Kidney epithelial cell (primary cell): ENCODE measurements around the gene IFT25. TPM values are rescaled to one million over a fixed set of nuclear protein-coding genes. Genes with fewer than 3 reads are reported as not detected.

Experiments used
- DNase-seq: peaks from one replicate; pipeline ENCODE4 v3.0.0-alpha.2; 2010; ENCODE audit warnings: low read depth
- H3K27me3 ChIP-seq: 2 replicates; pipeline ENCODE4 v1.6.0; 2011; ENCODE audit warnings: low read length; ENCODE audit not compliant: control insufficient read depth, insufficient read depth
- H3K36me3 ChIP-seq: 2 replicates; pipeline ENCODE4 v1.5.1; 2011; ENCODE audit warnings: low read length; ENCODE audit not compliant: control insufficient read depth, insufficient read depth
- H3K4me3 ChIP-seq: 2 replicates; pipeline ENCODE4 v1.5.1; 2011; ENCODE audit warnings: low read depth, mild to moderate bottlenecking, control low read depth, low read length
- CTCF ChIP-seq: IDR thresholded peaks from 2 replicates; pipeline ENCODE4 v1.5.1; 2011; ENCODE audit warnings: mild to moderate bottlenecking, moderate library complexity, low read length, control low read depth, inconsistent platforms; ENCODE audit not compliant: insufficient read depth, poor library complexity, severe bottlenecking
- total RNA-seq: library from RNA; depleted of rRNA; stranded (reverse); fragments of >200 nt; gene quantifications from 2 replicates; pipeline ENCODE4 v1.2.3, GENCODE V29; 2015

The IFT25 gene
- total RNA-seq, 1 donor from 2014 or later, result 9.5 TPM

GRCh38 chr1:53930932-53931331, 14.6 kb downstream of the IFT25 start:
- Histone ChIP-seq H3K27me3 (no peaks in the 10 kb centered on the region), H3K4me3 (no peak overlapping the region), H3K36me3 (no peaks in the 10 kb centered on the region)
- TF ChIP-seq CTCF, result no peak
- no peak for DNase-seq

GRCh38 chr1:53929246-53929960, 16.1 kb downstream of the IFT25 start:
- no peaks in the 10 kb centered on the region for H3K36me3 ChIP-seq
- H3K4me3 ChIP-seq, result no peak overlapping the region
- DNase-seq, result no peak
- H3K27me3 ChIP-seq, result no peaks in the 10 kb centered on the region
- no peak for TF ChIP-seq CTCF

- peaks cover 1% of the 10 kb centered on the region for H3K36me3 ChIP-seq
- no peak overlapping the region for H3K4me3 ChIP-seq
- no peak for DNase-seq
- no peak for TF ChIP-seq CTCF
- no peaks in the 10 kb centered on the region for H3K27me3 ChIP-seq
Observed at GRCh38 chr1:53927376-53927881, 18.1 kb downstream of the IFT25 start.

GRCh38 chr1:53919675-53920066, 25.8 kb downstream of the IFT25 start:
- no peak for DNase-seq
- TF ChIP-seq CTCF, result no peak
- peaks cover 1% of the 10 kb centered on the region for H3K36me3 ChIP-seq
- H3K27me3 ChIP-seq, result no peaks in the 10 kb centered on the region
- H3K4me3 ChIP-seq, result no peak overlapping the region

GRCh38 chr1:53918343-53918742, 27.2 kb downstream of the IFT25 start:
- Histone ChIP-seq H3K27me3 (no peaks in the 10 kb centered on the region), H3K36me3 (peaks cover 1% of the 10 kb centered on the region), H3K4me3 (no peak overlapping the region)
- no peak for TF ChIP-seq CTCF
- no peak for DNase-seq
